Testis (tissue), 3 donors: ENCODE measurements around the gene TTC17. TPM values are rescaled to one million over a fixed set of nuclear protein-coding genes. Genes with fewer than 3 reads are reported as not detected.

Experiments
- DNase-seq: peaks from one replicate; pipeline ENCODE4 v3.0.0-alpha.2; 2019
- H3K27ac ChIP-seq, 2 donors: fragments of 200-600 bp; sonication (generic); one replicate each; pipeline ENCODE4 v1.5.1; 2019
- H3K27me3 ChIP-seq: fragments of 200-600 bp; sonication (generic); one replicate; pipeline ENCODE4 v1.5.1; 2019
- H3K36me3 ChIP-seq: fragments of 200-600 bp; sonication (generic); one replicate; pipeline ENCODE4 v1.5.1; 2017; ENCODE audit warnings: low read depth; ENCODE audit errors: missing control alignments
- H3K4me1 ChIP-seq: fragments of 200-600 bp; sonication (generic); one replicate; pipeline ENCODE4 v1.5.1; 2019
- H3K4me3 ChIP-seq, 2 donors: fragments of 200-600 bp; sonication (generic); one replicate each; pipeline ENCODE4 v1.5.1; 2017 to 2019
- H3K9me3 ChIP-seq: fragments of 200-600 bp; sonication (generic); one replicate; pipeline ENCODE4 v1.5.1; 2017
- POLR2A ChIP-seq: fragments of 450-650 bp; IDR thresholded peaks from one replicate; pipeline ENCODE4 v1.6.1; 2017; ENCODE audit warnings: antibody characterized with exemption, mild to moderate bottlenecking, moderate library complexity
- WGBS, 2 donors: methylation state at CpG; one replicate each; pipeline ENCODE4 v1.1.5; 2018; 5-methylcytosine and 5-hydroxymethylcytosine counted together
- intact Hi-C: fragments of 100-400 bp; cut with DNase I; formaldehyde crosslinking; loops from one replicate; pipeline ENCODE4 v1.15.1; 2023; ENCODE audit warnings: low total_unique reads
- polyA plus RNA-seq: library from polyadenylated mRNA; stranded (reverse); fragments of 350-450 nt; fragmentation: Illumina TruSeq; extraction: RNeasy Lipid Tissue Mini Kit (QIAGEN cat#74804); gene quantifications from one replicate; pipeline ENCODE4 v1.2.3, GENCODE V29; 2014; ENCODE audit warnings: low read depth, low replicate concordance; ENCODE audit not compliant: insufficient read depth
- total RNA-seq, 2 donors: library from RNA; depleted of rRNA; stranded (reverse); fragments of >200 nt; gene quantifications; one replicate each; pipeline ENCODE4 v1.2.3, GENCODE V29; 2016
- TF ChIP-seq, protein P1 (sequence below), 3 experiments: fragments of 450-650 bp in 2 of 3; fragments of 200-600 bp in 1 of 3; sonication (generic) in 1 of 3; IDR thresholded peaks; one replicate each; pipeline ENCODE4 v1.5.1; 2016 to 2019; ENCODE audit warnings: antibody characterized with exemption in 3 of 3, mild to moderate bottlenecking in 2 of 3, moderate library complexity in 1 of 3

TTC17 gene
- total and polyA plus RNA-seq, 3 donors from 2014 or later, result 74.9 to 141 (median 134) TPM

DNA sequence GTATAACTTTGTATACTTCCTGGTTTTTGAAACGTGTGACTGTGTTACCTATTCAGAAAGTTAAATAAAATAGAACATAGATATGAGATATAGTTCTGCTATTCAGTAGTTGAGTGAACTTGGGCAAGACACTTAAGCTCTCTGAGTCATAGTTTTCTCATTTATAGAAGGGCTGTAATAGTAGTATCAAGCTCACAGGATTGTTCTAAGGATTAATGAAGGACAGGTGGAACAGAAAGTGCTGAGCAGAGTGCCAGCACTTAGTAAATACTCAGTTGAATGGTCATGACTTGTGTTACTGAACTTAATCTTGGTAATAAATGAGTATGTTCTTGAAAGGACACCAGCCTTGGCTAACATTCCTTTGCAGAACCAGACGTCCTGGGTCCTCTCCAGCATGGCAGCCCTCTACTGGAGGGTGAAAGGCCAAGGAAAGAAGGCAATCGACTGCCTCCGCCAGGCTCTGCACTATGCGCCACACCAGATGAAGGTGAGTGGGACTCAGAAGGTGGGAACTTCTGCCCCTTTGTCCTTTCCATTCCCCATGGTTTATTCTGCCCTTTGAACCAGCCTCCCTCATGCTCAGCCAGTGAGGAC lies 131.2 kb downstream of the TTC17 start:
- Histone ChIP-seq H3K27ac (no peak overlapping the region), H3K36me3 (peaks cover 3% of the 10 kb centered on the region), H3K27me3 (no peaks in the 10 kb centered on the region), H3K9me3 (no peaks in the 10 kb centered on the region), H3K4me1 (no peaks in the 10 kb centered on the region), H3K4me3 (no peak overlapping the region)
- TF ChIP-seq, protein P1, sequence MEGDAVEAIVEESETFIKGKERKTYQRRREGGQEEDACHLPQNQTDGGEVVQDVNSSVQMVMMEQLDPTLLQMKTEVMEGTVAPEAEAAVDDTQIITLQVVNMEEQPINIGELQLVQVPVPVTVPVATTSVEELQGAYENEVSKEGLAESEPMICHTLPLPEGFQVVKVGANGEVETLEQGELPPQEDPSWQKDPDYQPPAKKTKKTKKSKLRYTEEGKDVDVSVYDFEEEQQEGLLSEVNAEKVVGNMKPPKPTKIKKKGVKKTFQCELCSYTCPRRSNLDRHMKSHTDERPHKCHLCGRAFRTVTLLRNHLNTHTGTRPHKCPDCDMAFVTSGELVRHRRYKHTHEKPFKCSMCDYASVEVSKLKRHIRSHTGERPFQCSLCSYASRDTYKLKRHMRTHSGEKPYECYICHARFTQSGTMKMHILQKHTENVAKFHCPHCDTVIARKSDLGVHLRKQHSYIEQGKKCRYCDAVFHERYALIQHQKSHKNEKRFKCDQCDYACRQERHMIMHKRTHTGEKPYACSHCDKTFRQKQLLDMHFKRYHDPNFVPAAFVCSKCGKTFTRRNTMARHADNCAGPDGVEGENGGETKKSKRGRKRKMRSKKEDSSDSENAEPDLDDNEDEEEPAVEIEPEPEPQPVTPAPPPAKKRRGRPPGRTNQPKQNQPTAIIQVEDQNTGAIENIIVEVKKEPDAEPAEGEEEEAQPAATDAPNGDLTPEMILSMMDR (IDR thresholded peaks at IDR 0.05), result no peak
- no peak for TF ChIP-seq POLR2A
- intact Hi-C loops, result no loop called here
- no peak for DNase-seq
- 80 to 81% methylated on average over 5 of the region's 5 CpGs for WGBS, 2 donors

DNA sequence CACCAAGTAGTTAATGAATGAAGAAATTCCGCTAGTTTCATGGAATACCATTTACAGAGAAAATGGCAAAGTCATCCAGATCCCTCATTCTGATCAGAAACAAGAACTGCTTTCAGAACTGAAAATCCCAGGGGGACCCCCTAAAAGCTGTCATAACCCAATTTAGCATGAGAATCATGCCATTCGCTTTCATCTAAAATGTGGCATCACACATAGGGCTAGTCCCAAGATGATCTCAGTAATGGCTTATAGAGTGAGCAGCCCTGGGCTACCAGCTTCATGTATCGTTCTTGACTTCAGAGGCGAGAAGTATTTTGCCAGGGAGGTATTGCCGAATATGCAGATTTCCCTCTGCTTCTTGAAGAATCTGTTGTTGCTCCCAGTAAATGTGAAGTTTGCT lies 134.0 kb downstream of the TTC17 start:
- no peaks in the 10 kb centered on the region for H3K4me1 ChIP-seq
- no peak for DNase-seq
- TF ChIP-seq, protein P1 (IDR thresholded peaks at IDR 0.05), result no peak
- no peak for TF ChIP-seq POLR2A
- no peaks in the 10 kb centered on the region for H3K36me3 ChIP-seq
- no peak overlapping the region for H3K27ac ChIP-seq
- no peak overlapping the region for H3K4me3 ChIP-seq
- H3K9me3 ChIP-seq, result no peaks in the 10 kb centered on the region
- WGBS, 2 donors, result 93 to 99% methylated on average over 5 of the region's 5 CpGs
- no peaks in the 10 kb centered on the region for H3K27me3 ChIP-seq
- intact Hi-C loops, result no loop called here

DNA sequence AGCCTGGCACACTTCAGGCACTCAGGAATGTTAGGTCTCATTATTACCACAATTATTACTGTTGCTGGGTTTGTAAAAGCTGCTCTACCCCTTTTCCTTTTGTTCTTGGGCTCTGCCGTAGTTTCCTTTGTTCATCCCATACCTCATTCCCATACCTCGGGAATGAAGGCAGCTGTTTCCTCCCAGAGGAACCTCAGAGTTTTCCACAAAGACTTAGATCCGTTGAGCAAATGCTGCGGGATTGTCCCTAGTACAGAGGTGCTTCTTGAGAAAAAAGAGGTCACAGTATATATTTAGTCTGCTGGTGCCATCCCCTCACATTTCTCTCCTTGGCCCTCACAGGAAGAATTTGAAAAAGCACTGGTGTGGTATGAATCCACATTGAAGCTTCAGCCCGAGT lies 134.7 kb downstream of the TTC17 start:
- no peak for DNase-seq
- Histone ChIP-seq H3K27me3 (no peaks in the 10 kb centered on the region), H3K36me3 (no peaks in the 10 kb centered on the region), H3K9me3 (no peaks in the 10 kb centered on the region), H3K4me3 (no peak overlapping the region), H3K27ac (no peak overlapping the region), H3K4me1 (no peaks in the 10 kb centered on the region)
- 86 to 92% methylated on average over 5 of the region's 5 CpGs for WGBS, 2 donors
- intact Hi-C loops, result no loop called here
- TF ChIP-seq, protein P1 (IDR thresholded peaks at IDR 0.05), result no peak
- no peak for TF ChIP-seq POLR2A

DNA sequence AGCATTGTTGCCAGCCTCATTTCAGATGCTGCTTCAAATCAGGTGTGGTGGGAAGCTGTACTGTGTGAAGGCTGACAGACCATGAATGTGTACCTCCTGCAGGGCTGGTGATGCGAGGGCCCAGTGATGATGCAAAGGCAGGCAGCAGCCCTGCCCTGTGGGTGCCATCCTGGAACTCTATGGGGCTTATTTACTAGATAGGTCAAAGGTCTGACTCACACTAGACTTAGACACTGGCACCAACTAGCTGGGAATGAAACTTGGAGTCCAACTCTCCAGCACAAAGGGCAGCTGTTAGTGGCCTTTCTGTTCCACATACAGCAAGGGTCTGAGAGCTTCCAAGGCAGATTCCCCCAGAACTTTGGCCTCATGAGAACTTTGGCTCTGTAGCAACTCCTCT lies 138.4 kb downstream of the TTC17 start:
- H3K4me3 ChIP-seq, result no peak overlapping the region
- H3K36me3 ChIP-seq, result no peaks in the 10 kb centered on the region
- no peak overlapping the region for H3K27ac ChIP-seq
- WGBS, 2 donors, result 100% methylated on average over 1 of the region's 1 CpG; no CpG with 5 or more reads in 1 of the 2 donors
- TF ChIP-seq, protein P1 (IDR thresholded peaks at IDR 0.05), result no peak
- TF ChIP-seq POLR2A, result no peak
- no peaks in the 10 kb centered on the region for H3K9me3 ChIP-seq
- no peaks in the 10 kb centered on the region for H3K4me1 ChIP-seq
- no peaks in the 10 kb centered on the region for H3K27me3 ChIP-seq
- no peak for DNase-seq
- intact Hi-C loops, result no loop called here

DNA sequence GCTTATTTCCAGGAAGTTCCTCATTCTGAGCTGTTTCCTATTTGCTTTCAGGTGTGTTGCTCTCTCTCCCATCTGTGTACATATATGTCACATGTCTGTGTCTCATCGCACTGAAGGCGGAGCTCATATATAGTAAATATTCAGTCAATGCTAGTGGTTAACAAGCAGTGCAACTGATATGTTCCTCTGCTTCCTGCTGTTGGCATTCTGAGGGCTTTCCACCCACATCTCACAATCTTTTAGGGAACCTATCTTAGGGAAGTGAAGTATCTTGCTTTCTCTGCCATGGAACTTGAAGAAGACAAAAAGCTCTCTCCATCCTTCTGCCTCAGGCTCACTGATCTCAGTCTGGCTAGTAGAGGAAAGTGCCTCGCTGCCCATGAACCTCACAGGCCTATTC lies 139.8 kb downstream of the TTC17 start:
- no peak overlapping the region for H3K4me3 ChIP-seq
- TF ChIP-seq POLR2A, result no peak
- TF ChIP-seq, protein P1 (IDR thresholded peaks at IDR 0.05), result no peak
- intact Hi-C loops, result no loop called here

More for the DNA sequence above, 139.8 kb downstream of the TTC17 start:
- H3K9me3 ChIP-seq, result no peaks in the 10 kb centered on the region
- no peaks in the 10 kb centered on the region for H3K4me1 ChIP-seq
- WGBS, 2 donors, result 91 to 96% methylated on average over 3 of the region's 3 CpGs
- no peak for DNase-seq
- no peaks in the 10 kb centered on the region for H3K27me3 ChIP-seq
- H3K27ac ChIP-seq, result no peak overlapping the region
- H3K36me3 ChIP-seq, result no peaks in the 10 kb centered on the region
